Uterus (tissue), 4 donors: ENCODE results near the gene EWSR1. TPM values are rescaled to one million over a fixed set of nuclear protein-coding genes. Genes with fewer than 3 reads are reported as not detected.

Experiments
- DNase-seq, 2 donors: peaks; one replicate each; pipeline ENCODE4 v3.0.0-alpha.2; 2019 to 2020
- H3K27ac ChIP-seq, 2 donors: fragments of 200-600 bp; sonication (generic); 1 replicate in 1 of 2; 2 replicates in 1 of 2; pipeline ENCODE4 v1.5.1; 2016 to 2018
- H3K27me3 ChIP-seq, 2 donors: fragments of 200-600 bp; sonication (generic); one replicate each; pipeline ENCODE4 v1.5.1; 2018 to 2019; ENCODE audit warnings: control low read depth in 1 of 2
- H3K36me3 ChIP-seq, 2 donors: fragments of 200-600 bp; sonication (generic); one replicate each; pipeline ENCODE4 v1.5.1; 2019; ENCODE audit warnings: control low read depth in 1 of 2
- H3K4me1 ChIP-seq, 2 donors: fragments of 200-600 bp; sonication (generic); one replicate each; pipeline ENCODE4 v1.5.1; 2018 to 2019; ENCODE audit warnings: control low read depth in 1 of 2
- H3K4me3 ChIP-seq, 2 donors: fragments of 200-600 bp; sonication (generic); 1 replicate in 1 of 2; 2 replicates in 1 of 2; pipeline ENCODE4 v1.5.1; 2018 to 2019; ENCODE audit warnings: mild to moderate bottlenecking in 1 of 2
- H3K9me3 ChIP-seq, 2 donors: fragments of 200-600 bp; sonication (generic); one replicate each; pipeline ENCODE4 v1.5.1; 2019; ENCODE audit warnings: control low read depth in 1 of 2
- CTCF ChIP-seq, 4 experiments: fragments of 200-600 bp in 2 of 4; fragments of 450-650 bp in 2 of 4; sonication (generic) in 2 of 4; IDR thresholded peaks; one replicate each; pipeline ENCODE4 v1.5.1; 2016 to 2019; ENCODE audit warnings: antibody characterized with exemption in 4 of 4, mild to moderate bottlenecking in 2 of 4, moderate library complexity in 1 of 4
- POLR2A ChIP-seq, 2 donors: fragments of 450-650 bp; IDR thresholded peaks; one replicate each; pipeline ENCODE4 v1.6.1; 2016; ENCODE audit warnings: antibody characterized with exemption in 2 of 2, mild to moderate bottlenecking in 1 of 2, moderate library complexity in 1 of 2
- intact Hi-C: fragments of 100-400 bp; cut with DNase I; formaldehyde crosslinking; loops from one replicate; pipeline ENCODE4 v1.15.1; 2023; ENCODE audit warnings: low total_unique reads
- total RNA-seq, 4 donors: library from RNA; depleted of rRNA in 3 of 4; stranded (reverse); fragments of >200 nt in 3 of 4; gene quantifications; one replicate each; pipeline versions ENCODE4 v1.1.0 to v1.2.4, GENCODE V29; 2014 to 2023
- donor health status: DM: yes; HTN: yes; CAD: no.

The EWSR1 gene
- total RNA-seq, 4 donors from 2014 or later, result 120 to 221 (median 137) TPM

GRCh38 chr22:29307596-29308147, 39.6 kb downstream of the EWSR1 start:
- H3K27ac ChIP-seq, result peak overlapping the region; percentile 78 to 80
- peak overlapping the region; percentile 77 to 87 for H3K4me3 ChIP-seq
- H3K9me3 ChIP-seq, result no peaks in the 10 kb centered on the region
- no peaks in the 10 kb centered on the region for H3K36me3 ChIP-seq
- TF ChIP-seq POLR2A (IDR thresholded peaks at IDR 0.05), result no peak
- TF ChIP-seq CTCF (IDR thresholded peaks at IDR 0.05), result no peak
- no peaks in the 10 kb centered on the region for H3K27me3 ChIP-seq
- intact Hi-C loops, result no loop called here
- no peak for DNase-seq
- H3K4me1 ChIP-seq, result peaks cover 7 to 27% of the 10 kb centered on the region in 2 donors

GRCh38 chr22:29308148-29308790, 40.2 kb downstream of the EWSR1 start:
- Histone ChIP-seq H3K4me1 (peaks cover 7 to 29% of the 10 kb centered on the region in 2 donors), H3K4me3 (peak overlapping the region in 1 of 2 donors; percentile 87), H3K27me3 (peaks cover 0 to 4% of the 10 kb centered on the region in 2 donors), H3K36me3 (no peaks in the 10 kb centered on the region), H3K9me3 (no peaks in the 10 kb centered on the region), H3K27ac (peak overlapping the region; percentile 78 to 80)
- no peak for DNase-seq
- intact Hi-C loops, result no loop called here
- TF ChIP-seq CTCF (IDR thresholded peaks at IDR 0.05) (no peak), POLR2A (IDR thresholded peaks at IDR 0.05) (no peak)

- H3K27ac ChIP-seq, result peak overlapping the region; percentile 78 to 80
- no peak overlapping the region for H3K4me3 ChIP-seq
- intact Hi-C loops, result no loop called here
- H3K36me3 ChIP-seq, result no peaks in the 10 kb centered on the region
- peaks cover 7 to 32% of the 10 kb centered on the region in 2 donors for H3K4me1 ChIP-seq
- peaks cover 1 to 9% of the 10 kb centered on the region in 2 donors for H3K27me3 ChIP-seq
- TF ChIP-seq POLR2A (IDR thresholded peaks at IDR 0.05), result no peak
- TF ChIP-seq CTCF (IDR thresholded peaks at IDR 0.05), result no peak
- no peak for DNase-seq
- no peaks in the 10 kb centered on the region for H3K9me3 ChIP-seq
Observed at GRCh38 chr22:29308791-29309262, 40.8 kb downstream of the EWSR1 start.

- H3K27me3 ChIP-seq, result peaks cover 8 to 9% of the 10 kb centered on the region in 2 donors
- no peak overlapping the region for H3K4me3 ChIP-seq
- intact Hi-C loops, result no loop called here
- peaks cover 7 to 39% of the 10 kb centered on the region in 2 donors for H3K4me1 ChIP-seq
- H3K36me3 ChIP-seq, result no peaks in the 10 kb centered on the region
- H3K27ac ChIP-seq, result peak overlapping the region; percentile 78 to 80
- H3K9me3 ChIP-seq, result no peaks in the 10 kb centered on the region
- DNase-seq, result peak in 1 of 2 donors; percentile 47
- TF ChIP-seq CTCF (IDR thresholded peaks at IDR 0.05), result no peak
- no peak for TF ChIP-seq POLR2A (IDR thresholded peaks at IDR 0.05)
Observed at GRCh38 chr22:29309332-29310064, 41.4 kb downstream of the EWSR1 start.
